Tibial nerve (tissue), 4 donors: ENCODE measurements around the gene WFDC11. TPM values are rescaled to one million over a fixed set of nuclear protein-coding genes. Genes with fewer than 3 reads are reported as not detected.
"Not testable (repeated sequence)": the region's sequence is repeated elsewhere in the genome, so short reads cannot be mapped to it uniquely, and the experiment has no call there.

Source experiments
- DNase-seq, 2 donors: peaks; one replicate each; pipeline ENCODE4 v3.0.0-alpha.2; 2019; ENCODE audit warnings: low spot score in 2 of 2
- H3K27ac ChIP-seq, 4 donors: fragments of 200-600 bp; sonication (generic) in 3 of 4; one replicate each; pipeline ENCODE4 v1.5.1; 2017 to 2019; ENCODE audit warnings: mild to moderate bottlenecking in 1 of 4
- H3K27me3 ChIP-seq, 2 donors: fragments of 200-600 bp; sonication (generic) in 1 of 2; one replicate each; pipeline versions ENCODE4 v1.5.1 to v1.6.0; 2017 to 2019
- H3K36me3 ChIP-seq, 3 donors: fragments of 200-600 bp; sonication (generic); one replicate each; pipeline ENCODE4 v1.5.1; 2018 to 2019
- H3K4me1 ChIP-seq, 4 donors: fragments of 200-600 bp; sonication (generic) in 3 of 4; one replicate each; pipeline ENCODE4 v1.5.1; 2017 to 2019
- H3K4me3 ChIP-seq, 4 donors: fragments of 200-600 bp; sonication (generic) in 3 of 4; one replicate each; pipeline ENCODE4 v1.5.1; 2017 to 2019; ENCODE audit warnings: mild to moderate bottlenecking in 1 of 4, moderate library complexity in 1 of 4
- H3K9me3 ChIP-seq, 4 donors: fragments of 200-600 bp; sonication (generic) in 3 of 4; one replicate each; pipeline ENCODE4 v1.5.1; 2017 to 2019
- CTCF ChIP-seq, 5 experiments: fragments of 200-600 bp in 3 of 5; fragments of 450-650 bp in 2 of 5; sonication (generic) in 3 of 5; IDR thresholded peaks; one replicate each; pipeline ENCODE4 v1.5.1; 2016 to 2019; ENCODE audit warnings: antibody characterized with exemption in 5 of 5, mild to moderate bottlenecking in 3 of 5, moderate library complexity in 2 of 5
- EP300 ChIP-seq, 2 donors: sonication (generic); formaldehyde crosslinking; IDR thresholded peaks; one replicate each; pipeline ENCODE4 v1.6.1; 2017; ENCODE audit warnings: antibody characterized with exemption in 2 of 2, mild to moderate bottlenecking in 1 of 2
- POLR2A ChIP-seq, 2 donors: fragments of 450-650 bp; IDR thresholded peaks; one replicate each; pipeline ENCODE4 v1.6.1; 2017; ENCODE audit warnings: antibody characterized with exemption in 2 of 2, mild to moderate bottlenecking in 2 of 2, moderate library complexity in 2 of 2
- WGBS, 2 donors: methylation state at CpG; one replicate each; pipeline ENCODE4 v1.1.5; 2018; 5-methylcytosine and 5-hydroxymethylcytosine counted together
- total RNA-seq, 4 donors: library from RNA; depleted of rRNA; stranded (reverse); fragments of >200 nt; gene quantifications; one replicate each; pipeline ENCODE4 v1.1.0, GENCODE V29; 2016

Gene WFDC11
- total RNA-seq, 4 donors from 2014 or later = not detected

- Histone ChIP-seq H3K36me3 (no peaks in the 10 kb centered on the region), H3K27ac (no peak overlapping the region), H3K9me3 (no peaks in the 10 kb centered on the region), H3K4me3 (no peak overlapping the region), H3K27me3 (no peaks in the 10 kb centered on the region), H3K4me1 (no peaks in the 10 kb centered on the region)
- TF ChIP-seq POLR2A (IDR thresholded peaks at IDR 0.05) (no peak), EP300 (IDR thresholded peaks at IDR 0.05) (no peak), CTCF (IDR thresholded peaks at IDR 0.05) (no peak)
- WGBS, 2 donors = 67 to 83% methylated on average over 6 of the region's 6 CpGs
- DNase-seq = no peak
Measured at GRCh38 chr20:45649312-45649863, 20.7 kb downstream of the WFDC11 start.

- 57 to 88% methylated on average over 1 of the region's 1 CpG for WGBS, 2 donors
- no peak overlapping the region for H3K27ac ChIP-seq
- no peaks in the 10 kb centered on the region for H3K4me1 ChIP-seq
- DNase-seq = no peak
- H3K9me3 ChIP-seq = no peaks in the 10 kb centered on the region
- no peaks in the 10 kb centered on the region for H3K36me3 ChIP-seq
- no peak for TF ChIP-seq EP300 (IDR thresholded peaks at IDR 0.05)
- no peak for TF ChIP-seq POLR2A (IDR thresholded peaks at IDR 0.05)
- TF ChIP-seq CTCF (IDR thresholded peaks at IDR 0.05) = no peak
- no peak overlapping the region for H3K4me3 ChIP-seq
- H3K27me3 ChIP-seq = no peaks in the 10 kb centered on the region
Measured at GRCh38 chr20:45647441-45648050, 22.5 kb downstream of the WFDC11 start.

GRCh38 chr20:45646875-45647274, 23.2 kb downstream of the WFDC11 start:
- 70 to 83% methylated on average over 3 of the region's 3 CpGs for WGBS, 2 donors

GRCh38 chr20:45645869-45646268, 24.2 kb downstream of the WFDC11 start:
- DNase-seq, H3K9me3 ChIP-seq, H3K4me3 ChIP-seq, H3K4me1 ChIP-seq, H3K27ac ChIP-seq, H3K27me3 ChIP-seq, H3K36me3 ChIP-seq: not testable (repeated sequence)
- 94 to 95% methylated on average over 7 to 10 of the region's 28 CpGs for WGBS, 2 donors

More at GRCh38 chr20:45646875-45647274, 23.2 kb downstream of the WFDC11 start:
- Histone ChIP-seq H3K4me1 (no peaks in the 10 kb centered on the region), H3K36me3 (no peaks in the 10 kb centered on the region), H3K4me3 (no peak overlapping the region), H3K9me3 (no peaks in the 10 kb centered on the region), H3K27ac (no peak overlapping the region), H3K27me3 (no peaks in the 10 kb centered on the region)
- TF ChIP-seq POLR2A (IDR thresholded peaks at IDR 0.05) (no peak), EP300 (IDR thresholded peaks at IDR 0.05) (no peak), CTCF (IDR thresholded peaks at IDR 0.05) (no peak)
- no peak for DNase-seq

- not testable (repeated sequence) for DNase-seq, H3K36me3 ChIP-seq, H3K9me3 ChIP-seq, H3K27ac ChIP-seq, H3K4me1 ChIP-seq, H3K4me3 ChIP-seq, H3K27me3 ChIP-seq
- 96 to 97% methylated on average over 24 of the region's 24 CpGs for WGBS, 2 donors
Measured at GRCh38 chr20:45641076-45641475, 29.0 kb downstream of the WFDC11 start.

- 82 to 94% methylated on average over 5 of the region's 5 CpGs for WGBS, 2 donors
- Histone ChIP-seq H3K27ac (no peak overlapping the region), H3K4me1 (no peaks in the 10 kb centered on the region), H3K9me3 (no peaks in the 10 kb centered on the region), H3K27me3 (no peaks in the 10 kb centered on the region), H3K4me3 (no peak overlapping the region), H3K36me3 (no peaks in the 10 kb centered on the region)
- TF ChIP-seq EP300 (IDR thresholded peaks at IDR 0.05) = no peak
- TF ChIP-seq CTCF (IDR thresholded peaks at IDR 0.05) = no peak
- TF ChIP-seq POLR2A (IDR thresholded peaks at IDR 0.05) = no peak
- no peak for DNase-seq
Measured at GRCh38 chr20:45639687-45640086, 30.4 kb downstream of the WFDC11 start.
